ENCODE measurements around the gene NABP1. TPM values are rescaled to one million over a fixed set of nuclear protein-coding genes. Genes with fewer than 3 reads are reported as not detected.

Gene NABP1
- polyA plus RNA-seq, 4 donors = 25.6 to 43.0 (median 35.3) TPM

- DNase-seq (ENCODE audit: low read depth in 4 of 4, low spot score in 2 of 4) = no peak
Measured at GRCh38 chr2:191678437-191679100, 633 bp downstream of the NABP1 start.

GRCh38 chr2:191679818-191680600, 2.1 kb downstream of the NABP1 start:
- DNase-seq (ENCODE audit: low read depth in 4 of 4, low spot score in 2 of 4) = no peak

GRCh38 chr2:191680639-191681038, 2.7 kb downstream of the NABP1 start:
- no peak for DNase-seq (ENCODE audit: low read depth in 4 of 4, low spot score in 2 of 4)

DNA sequence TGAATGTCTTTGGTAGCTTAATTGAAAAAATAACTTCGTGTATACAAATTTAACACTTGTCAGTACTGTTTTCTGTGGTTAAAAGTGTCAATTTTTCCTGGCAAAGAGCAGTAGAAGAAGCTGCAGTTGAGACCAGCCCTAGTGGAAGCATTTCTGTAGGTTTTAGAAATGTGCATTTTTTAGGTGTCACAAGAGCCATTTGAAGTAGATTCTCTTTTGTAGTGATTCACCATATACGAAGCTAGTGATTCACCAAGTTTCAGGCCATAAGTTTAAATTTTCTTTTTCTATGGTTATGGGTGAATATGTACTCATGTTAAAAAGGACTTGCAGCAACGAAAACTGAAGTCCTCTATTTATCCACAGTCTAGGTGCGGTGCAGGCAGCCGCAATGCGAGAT, 4.2 kb downstream of the NABP1 start:
- no peak for DNase-seq (ENCODE audit: low read depth in 4 of 4, low spot score in 2 of 4)

GRCh38 chr2:191686066-191686465, 8.1 kb downstream of the NABP1 start:
- DNase-seq (ENCODE audit: low read depth in 4 of 4, low spot score in 2 of 4) = no peak

DNA sequence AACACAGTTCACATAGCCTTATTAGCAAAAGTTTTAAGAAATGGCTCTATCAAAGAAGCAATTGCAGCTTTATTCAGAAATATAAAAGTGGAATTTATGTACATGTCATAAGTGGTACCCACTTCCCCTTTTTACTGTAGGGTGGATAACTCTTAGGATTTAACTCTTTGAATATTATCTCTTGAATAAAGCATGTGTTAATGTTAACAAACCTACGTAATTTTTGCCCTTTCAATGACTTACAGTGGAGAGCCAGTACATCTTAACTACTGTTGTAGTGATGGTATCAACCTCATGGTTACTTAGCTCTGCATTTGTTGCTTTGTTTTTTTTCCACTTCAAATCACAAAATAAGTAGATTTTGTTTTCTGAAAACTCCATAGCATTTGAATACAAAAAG, 8.8 kb downstream of the NABP1 start:
- no peak for DNase-seq (ENCODE audit: low read depth in 4 of 4, low spot score in 2 of 4)

DNA sequence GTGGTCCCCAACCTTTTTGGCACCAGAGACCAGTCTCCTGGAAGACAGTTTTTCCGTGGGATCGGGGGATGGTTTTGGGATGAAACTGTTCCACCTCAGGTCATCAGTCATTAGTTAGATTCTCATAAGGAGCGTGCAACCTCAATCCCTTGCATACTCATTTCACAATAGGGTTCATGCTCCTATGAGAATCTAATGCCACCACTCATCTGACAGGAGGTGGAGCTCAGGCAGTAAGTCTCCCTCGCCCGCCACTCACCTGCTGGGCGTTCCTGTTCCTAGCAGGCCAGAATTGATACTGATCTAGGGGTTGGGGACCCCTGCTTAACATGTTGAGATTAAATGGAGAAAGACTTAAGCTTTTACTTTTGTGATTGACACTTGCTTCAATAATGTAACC, 9.9 kb downstream of the NABP1 start:
- DNase-seq (ENCODE audit: low read depth in 4 of 4, low spot score in 2 of 4) = no peak

DNA sequence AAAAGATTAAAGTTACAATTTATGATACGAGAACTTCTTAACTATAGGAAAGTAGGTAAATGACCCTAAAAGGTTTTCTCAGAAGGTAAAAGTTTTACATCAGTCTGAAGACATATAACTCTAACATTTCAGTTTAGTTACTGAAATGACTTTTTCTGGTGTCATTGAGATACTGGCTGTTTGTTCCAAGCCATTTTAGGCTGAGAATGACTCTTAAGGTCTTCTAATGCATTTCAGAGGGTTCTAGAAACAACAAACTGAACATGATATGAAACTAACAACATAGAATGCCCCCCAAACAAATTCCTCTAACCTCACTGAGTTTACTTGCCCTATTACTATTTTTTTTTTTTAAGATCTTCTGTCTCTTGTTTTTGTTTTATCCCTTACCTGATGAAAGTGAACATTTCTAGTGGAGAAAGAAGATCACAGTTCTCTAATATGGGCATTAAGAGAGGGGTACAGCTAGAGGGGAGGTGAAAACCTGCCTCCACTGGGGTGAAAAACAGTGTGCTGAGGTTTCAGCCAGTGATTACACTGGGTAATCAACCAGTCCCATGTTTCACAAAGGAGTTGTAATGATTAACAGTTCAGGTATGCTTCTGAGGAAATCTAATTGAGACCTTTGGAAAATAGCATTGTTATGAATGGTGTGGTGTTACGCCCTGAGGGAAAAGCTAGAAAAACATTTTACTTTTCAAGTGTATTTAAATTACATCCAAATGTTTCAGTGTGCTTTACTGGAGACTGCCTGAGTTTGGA, 11.2 kb downstream of the NABP1 start:
- DNase-seq (ENCODE audit: low read depth in 4 of 4, low spot score in 2 of 4) = no peak

- DNase-seq (ENCODE audit: low read depth in 4 of 4, low spot score in 2 of 4) = no peak
Measured at GRCh38 chr2:191690327-191690726, 12.4 kb downstream of the NABP1 start.

- no peak for DNase-seq (ENCODE audit: low read depth in 4 of 4, low spot score in 2 of 4)
Measured at GRCh38 chr2:191691016-191691735, 13.2 kb downstream of the NABP1 start.

- DNase-seq (ENCODE audit: low read depth in 4 of 4, low spot score in 2 of 4) = no peak
Measured at GRCh38 chr2:191691898-191692297, 14.0 kb downstream of the NABP1 start.

DNA sequence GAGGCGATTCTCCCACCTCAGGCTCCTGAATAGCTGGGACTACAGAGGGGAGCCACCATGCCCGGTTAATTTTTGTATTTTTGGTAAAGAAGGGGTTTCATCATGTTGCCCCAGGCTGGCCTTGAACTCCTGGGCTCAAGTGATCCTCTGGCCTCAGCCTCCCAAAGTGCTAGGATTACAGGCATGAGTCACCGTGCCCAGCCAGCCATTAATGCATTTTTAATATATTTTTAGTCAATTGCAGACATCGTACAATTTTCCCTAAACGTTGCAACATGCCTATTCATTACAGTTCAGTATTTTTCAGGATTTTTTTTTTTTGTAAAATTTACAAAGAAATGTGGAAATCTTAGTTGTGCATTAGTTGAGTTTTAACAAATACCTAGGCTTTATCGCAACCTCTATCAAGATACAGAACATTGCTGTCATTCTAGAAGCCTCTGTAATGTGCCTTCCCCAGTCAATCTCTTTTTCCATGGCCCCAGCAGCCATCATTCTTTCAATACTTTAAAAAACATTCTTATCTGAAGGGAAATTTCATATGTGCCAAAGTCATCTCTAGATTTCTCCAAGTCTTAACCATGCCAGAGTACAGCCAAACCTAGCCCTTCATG, 14.7 kb downstream of the NABP1 start:
- DNase-seq (ENCODE audit: low read depth in 4 of 4, low spot score in 2 of 4) = no peak

DNA sequence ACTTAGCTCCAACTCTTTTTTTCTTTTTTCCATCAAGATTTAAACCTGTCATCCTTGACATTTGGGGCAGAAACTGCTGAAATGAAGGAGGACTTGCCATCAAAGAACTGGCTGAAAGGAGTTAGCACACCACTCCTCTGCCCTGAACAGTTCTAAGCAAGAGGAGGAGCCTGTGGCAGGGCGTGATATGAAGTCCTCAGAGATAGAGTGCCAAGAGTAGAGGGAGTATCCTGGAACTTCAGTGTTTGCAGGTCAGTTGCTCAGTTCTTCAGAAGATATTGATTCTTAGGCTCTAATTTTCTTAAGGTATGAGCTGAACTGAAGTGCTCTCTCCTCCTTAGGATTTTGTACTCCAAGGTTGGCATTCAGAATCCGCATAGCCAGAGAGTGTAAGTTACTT, 15.2 kb downstream of the NABP1 start:
- DNase-seq (ENCODE audit: low read depth in 4 of 4, low spot score in 2 of 4) = no peak

DNA sequence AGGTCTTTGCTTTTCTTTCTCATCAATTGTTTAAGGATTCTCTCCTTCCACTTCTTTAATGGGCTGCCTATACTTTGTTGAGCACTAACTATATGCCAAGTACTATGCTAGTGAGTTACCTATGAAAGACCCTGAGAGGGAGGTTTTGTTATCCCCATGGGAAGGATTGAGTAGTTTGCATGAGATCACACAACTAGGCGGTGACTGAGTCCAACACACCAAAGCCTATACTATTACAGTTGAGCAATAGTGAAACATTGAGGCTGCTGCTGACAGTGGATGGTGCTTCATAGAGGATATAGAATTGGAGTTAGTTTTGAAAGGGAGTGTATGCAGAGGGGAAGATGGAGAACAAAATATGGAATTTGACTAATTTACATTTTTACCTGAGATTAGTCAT, 15.8 kb downstream of the NABP1 start:
- DNase-seq (ENCODE audit: low read depth in 4 of 4, low spot score in 2 of 4) = no peak

GRCh38 chr2:191696001-191696400, 18.1 kb downstream of the NABP1 start:
- no peak for DNase-seq (ENCODE audit: low read depth in 4 of 4, low spot score in 2 of 4)

GRCh38 chr2:191696966-191697365, 19.0 kb downstream of the NABP1 start:
- no peak for DNase-seq (ENCODE audit: low read depth in 4 of 4, low spot score in 2 of 4)

DNA sequence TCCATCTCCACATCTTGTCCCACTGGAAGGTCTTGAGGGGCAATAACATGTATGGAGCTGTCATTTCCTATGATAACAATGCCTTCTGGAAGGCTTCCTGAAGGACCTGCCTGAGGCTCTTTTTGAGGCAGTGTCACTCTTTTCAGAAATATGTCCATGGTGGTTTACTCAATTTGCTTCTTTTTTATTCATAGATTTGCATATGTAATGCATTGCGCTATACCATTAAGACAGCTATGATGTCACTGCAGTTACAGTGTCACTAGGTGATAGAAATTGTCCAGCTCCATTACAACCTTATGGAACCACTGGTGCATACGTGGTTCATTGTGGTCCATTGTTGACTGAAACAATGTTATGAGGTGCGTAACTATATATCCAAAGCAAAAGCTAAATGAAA, 19.9 kb downstream of the NABP1 start:
- no peak for DNase-seq (ENCODE audit: low read depth in 4 of 4, low spot score in 2 of 4)

- no peak for DNase-seq (ENCODE audit: low read depth in 4 of 4, low spot score in 2 of 4)
Measured at GRCh38 chr2:191699341-191699945, 21.5 kb downstream of the NABP1 start.

DNA sequence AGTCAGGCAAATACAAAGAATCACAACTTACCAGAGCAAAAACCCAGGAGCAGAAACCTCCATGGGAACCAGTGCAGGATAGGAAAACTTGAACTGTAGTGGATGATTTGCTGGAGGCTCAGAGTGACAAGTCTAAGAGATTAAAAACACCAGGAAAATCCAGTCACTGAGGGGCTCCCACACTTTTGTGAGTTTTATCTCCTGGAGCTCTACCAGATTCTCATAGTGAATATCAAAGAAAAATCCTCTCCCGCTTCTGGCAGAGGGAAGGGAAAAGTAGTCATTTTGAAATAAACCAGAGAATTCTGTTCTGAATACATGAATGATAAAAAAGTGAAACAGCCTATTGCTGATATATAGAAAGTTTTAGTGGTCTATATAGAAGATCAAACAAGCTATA, 23.1 kb downstream of the NABP1 start:
- DNase-seq (ENCODE audit: low read depth in 4 of 4, low spot score in 2 of 4) = no peak

DNA sequence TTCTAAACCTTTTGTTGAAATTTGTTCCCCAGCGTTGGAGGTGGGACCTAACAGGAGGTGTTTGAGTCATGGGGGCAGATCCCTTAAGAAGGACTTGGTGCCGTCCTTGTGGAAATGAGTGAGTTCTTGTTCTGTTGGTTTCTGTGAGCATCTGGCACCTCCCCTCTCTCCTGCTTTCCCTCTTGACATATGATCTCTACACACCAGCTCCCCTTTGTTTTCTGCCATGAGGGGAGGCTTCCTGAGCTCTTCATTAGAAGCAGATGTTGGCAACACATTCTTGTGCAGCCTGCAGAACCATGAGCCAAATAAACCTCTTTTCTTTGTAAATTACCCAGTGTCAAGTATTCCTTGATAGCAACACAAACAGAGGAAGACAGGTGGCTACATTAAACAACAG, 23.8 kb downstream of the NABP1 start:
- DNase-seq (ENCODE audit: low read depth in 4 of 4, low spot score in 2 of 4) = no peak

All from left renal cortex interstitium (tissue), 4 donors.